Natural killer cell (primary cell): ENCODE results near the gene SCAF11. TPM values are rescaled to one million over a fixed set of nuclear protein-coding genes. Genes with fewer than 3 reads are reported as not detected.

ENCODE experiments used
- ATAC-seq, 3 donors: fragments of 150-1000 bp in 2 of 3; fragments of 200-7000 bp in 1 of 3; cut with Tn5 transposase; 1 replicate in 1 of 3; 2 replicates in 2 of 3; pipeline ENCODE4 v1.10.0; 2021; ENCODE audit warnings: mild to moderate bottlenecking in 2 of 3, moderate library complexity in 2 of 3
- DNase-seq, 2 donors: peaks; one replicate each; pipeline versions ENCODE4 v3.0.0 to v3.0.0-alpha.2; 2013 to 2021; ENCODE audit warnings: mixed read lengths in 1 of 2
- H3K27ac ChIP-seq: one replicate; pipeline ENCODE4 v1.5.1; 2013; ENCODE audit warnings: mild to moderate bottlenecking, low read length
- H3K27me3 ChIP-seq: one replicate; pipeline ENCODE4 v1.6.1; 2013; ENCODE audit warnings: low read length; ENCODE audit not compliant: control insufficient read depth, insufficient read depth
- H3K36me3 ChIP-seq: one replicate; pipeline ENCODE4 v1.6.1; 2013; ENCODE audit warnings: low read length; ENCODE audit not compliant: control insufficient read depth, insufficient read depth
- H3K4me1 ChIP-seq: one replicate; pipeline ENCODE4 v1.6.1; 2013; ENCODE audit warnings: low read length; ENCODE audit not compliant: control insufficient read depth, insufficient read depth
- H3K4me3 ChIP-seq: one replicate; pipeline ENCODE4 v1.5.1; 2013; ENCODE audit warnings: low read length
- H3K9me3 ChIP-seq: one replicate; pipeline ENCODE4 v1.6.1; 2013; ENCODE audit warnings: low read length; ENCODE audit not compliant: control insufficient read depth, insufficient read depth
- H3K27ac Mint-ChIP-seq, 2 donors: one replicate each; pipeline ENCODE4 v1.8.0; 2022; ENCODE audit warnings: mild to moderate bottlenecking in 2 of 2, mixed read lengths in 2 of 2, moderate library complexity in 1 of 2
- H3K27me3 Mint-ChIP-seq, 2 donors: one replicate each; pipeline ENCODE4 v1.8.0; 2022; ENCODE audit warnings: low read depth in 2 of 2, mixed read lengths in 2 of 2
- H3K36me3 Mint-ChIP-seq: one replicate; pipeline ENCODE4 v1.8.0; 2022; ENCODE audit warnings: mixed read lengths
- H3K4me1 Mint-ChIP-seq, 2 donors: one replicate each; pipeline ENCODE4 v1.8.0; 2022; ENCODE audit warnings: mixed read lengths in 2 of 2
- H3K4me3 Mint-ChIP-seq: one replicate; pipeline ENCODE4 v1.8.0; 2022; ENCODE audit warnings: mild to moderate bottlenecking, moderate library complexity, mixed read lengths
- H3K9me3 Mint-ChIP-seq, 2 donors: one replicate each; pipeline ENCODE4 v1.8.0; 2022; ENCODE audit warnings: mixed read lengths in 2 of 2
- WGBS: methylation state at CpG from one replicate; pipeline ENCODE4 v1.1.7; 2013; ENCODE audit warnings: missing lambda C conversion rate; ENCODE audit not compliant: insufficient coverage; 5-methylcytosine and 5-hydroxymethylcytosine counted together
- intact Hi-C: fragments of 100-400 bp; cut with micrococcal nuclease; formaldehyde crosslinking; loops from one replicate; pipeline ENCODE4 v1.14.2; 2022
- total RNA-seq, 4 donors: library from RNA; stranded (reverse); fragments of 120-200 nt in 1 of 4; gene quantifications; one replicate each; pipeline versions ENCODE4 v1.2.3 to v1.2.4, GENCODE V29; 2013 to 2022
- TF ChIP-seq, protein P1 (sequence below): fragments of 200-600 bp; IDR thresholded peaks from one replicate; pipeline ENCODE4 v1.8.0; 2022; ENCODE audit warnings: antibody characterized with exemption

Gene SCAF11
- total RNA-seq, 3 donors from 2014 or later (not counting 1 experiment from before 2014, with no cell fraction given): 208 to 232 (median 220) TPM

GRCh38 chr12:45912774-45913173, 77.6 kb downstream of the SCAF11 start:
- WGBS: 97% methylated on average over 2 of the region's 3 CpGs
- Mint-ChIP-seq H3K27me3 (no peaks in the 10 kb centered on the region), H3K4me3 (no peak overlapping the region), H3K36me3 (no peaks in the 10 kb centered on the region), H3K4me1 (peaks cover 6 to 7% of the 10 kb centered on the region in 2 donors), H3K9me3 (no peaks in the 10 kb centered on the region), H3K27ac (no peak overlapping the region)
- no peaks in the 10 kb centered on the region for H3K9me3 ChIP-seq
- no peak for ATAC-seq
- H3K27ac ChIP-seq: no peak overlapping the region
- no peak overlapping the region for H3K4me3 ChIP-seq
- DNase-seq: no peak
- intact Hi-C loops: no loop called here
- no peaks in the 10 kb centered on the region for H3K27me3 ChIP-seq
- TF ChIP-seq, protein P1, sequence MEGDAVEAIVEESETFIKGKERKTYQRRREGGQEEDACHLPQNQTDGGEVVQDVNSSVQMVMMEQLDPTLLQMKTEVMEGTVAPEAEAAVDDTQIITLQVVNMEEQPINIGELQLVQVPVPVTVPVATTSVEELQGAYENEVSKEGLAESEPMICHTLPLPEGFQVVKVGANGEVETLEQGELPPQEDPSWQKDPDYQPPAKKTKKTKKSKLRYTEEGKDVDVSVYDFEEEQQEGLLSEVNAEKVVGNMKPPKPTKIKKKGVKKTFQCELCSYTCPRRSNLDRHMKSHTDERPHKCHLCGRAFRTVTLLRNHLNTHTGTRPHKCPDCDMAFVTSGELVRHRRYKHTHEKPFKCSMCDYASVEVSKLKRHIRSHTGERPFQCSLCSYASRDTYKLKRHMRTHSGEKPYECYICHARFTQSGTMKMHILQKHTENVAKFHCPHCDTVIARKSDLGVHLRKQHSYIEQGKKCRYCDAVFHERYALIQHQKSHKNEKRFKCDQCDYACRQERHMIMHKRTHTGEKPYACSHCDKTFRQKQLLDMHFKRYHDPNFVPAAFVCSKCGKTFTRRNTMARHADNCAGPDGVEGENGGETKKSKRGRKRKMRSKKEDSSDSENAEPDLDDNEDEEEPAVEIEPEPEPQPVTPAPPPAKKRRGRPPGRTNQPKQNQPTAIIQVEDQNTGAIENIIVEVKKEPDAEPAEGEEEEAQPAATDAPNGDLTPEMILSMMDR: no peak
- no peaks in the 10 kb centered on the region for H3K4me1 ChIP-seq
- H3K36me3 ChIP-seq: peaks cover 7% of the 10 kb centered on the region

DNA sequence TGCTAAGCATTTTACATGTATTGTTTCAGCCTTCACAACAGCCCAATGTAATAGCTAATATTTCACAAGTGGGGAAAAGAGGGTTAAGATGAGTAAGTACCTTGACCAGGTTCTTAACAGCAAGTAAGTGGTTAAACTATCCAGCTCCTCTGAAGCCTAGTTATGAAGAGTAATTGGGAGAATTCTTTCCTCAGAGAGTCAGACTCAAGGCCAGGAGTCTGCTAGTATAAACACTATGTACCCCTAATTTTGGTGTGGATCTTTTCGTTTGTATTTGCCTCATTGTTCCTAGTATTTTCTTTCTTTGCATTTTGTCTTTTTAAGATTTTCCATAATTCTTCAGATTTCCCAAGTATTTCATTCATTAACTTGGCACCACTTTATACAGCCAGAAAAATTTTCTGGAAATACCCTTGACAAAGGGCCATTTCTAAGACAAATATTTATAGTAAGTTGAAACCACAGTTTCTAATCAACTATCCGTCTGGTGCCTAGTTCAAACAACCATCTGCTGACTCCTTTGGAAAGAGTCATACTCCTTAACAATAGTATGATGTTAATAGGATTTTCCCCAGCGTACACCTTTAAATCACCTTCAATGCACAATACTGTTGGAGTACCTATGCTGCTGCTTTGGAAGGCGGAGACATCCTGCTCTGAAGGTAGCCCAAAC, 81.2 kb downstream of the SCAF11 start:
- WGBS: 100% methylated on average over 3 of the region's 4 CpGs
- no peak overlapping the region for H3K4me3 Mint-ChIP-seq
- intact Hi-C loops: no loop called here
- no peaks in the 10 kb centered on the region for H3K4me1 ChIP-seq
- no peak overlapping the region for H3K4me3 ChIP-seq
- H3K27me3 ChIP-seq: no peaks in the 10 kb centered on the region
- H3K4me1 Mint-ChIP-seq: peaks cover 0 to 6% of the 10 kb centered on the region in 2 donors
- H3K27ac Mint-ChIP-seq: no peak overlapping the region
- no peak for ATAC-seq
- H3K36me3 Mint-ChIP-seq: no peaks in the 10 kb centered on the region
- H3K9me3 Mint-ChIP-seq: no peaks in the 10 kb centered on the region
- no peak overlapping the region for H3K27ac ChIP-seq
- H3K9me3 ChIP-seq: no peaks in the 10 kb centered on the region
- no peak for DNase-seq
- no peaks in the 10 kb centered on the region for H3K27me3 Mint-ChIP-seq
- H3K36me3 ChIP-seq: peaks cover 16% of the 10 kb centered on the region
- TF ChIP-seq, protein P1: no peak

GRCh38 chr12:45907955-45908354, 82.4 kb downstream of the SCAF11 start:
- Histone ChIP-seq H3K27ac (no peak overlapping the region), H3K27me3 (no peaks in the 10 kb centered on the region), H3K4me3 (no peak overlapping the region), H3K4me1 (no peaks in the 10 kb centered on the region), H3K9me3 (no peaks in the 10 kb centered on the region), H3K36me3 (peaks cover 19% of the 10 kb centered on the region)
- H3K27ac Mint-ChIP-seq: no peak overlapping the region
- H3K27me3 Mint-ChIP-seq: no peaks in the 10 kb centered on the region
- TF ChIP-seq, protein P1: no peak
- H3K4me3 Mint-ChIP-seq: no peak overlapping the region
- no peaks in the 10 kb centered on the region for H3K9me3 Mint-ChIP-seq
- intact Hi-C loops: no loop called here
- DNase-seq (no peak), ATAC-seq (no peak)
- peaks cover 0 to 6% of the 10 kb centered on the region in 2 donors for H3K4me1 Mint-ChIP-seq
- no peaks in the 10 kb centered on the region for H3K36me3 Mint-ChIP-seq
- WGBS: 53% methylated on average over 3 of the region's 4 CpGs

DNA sequence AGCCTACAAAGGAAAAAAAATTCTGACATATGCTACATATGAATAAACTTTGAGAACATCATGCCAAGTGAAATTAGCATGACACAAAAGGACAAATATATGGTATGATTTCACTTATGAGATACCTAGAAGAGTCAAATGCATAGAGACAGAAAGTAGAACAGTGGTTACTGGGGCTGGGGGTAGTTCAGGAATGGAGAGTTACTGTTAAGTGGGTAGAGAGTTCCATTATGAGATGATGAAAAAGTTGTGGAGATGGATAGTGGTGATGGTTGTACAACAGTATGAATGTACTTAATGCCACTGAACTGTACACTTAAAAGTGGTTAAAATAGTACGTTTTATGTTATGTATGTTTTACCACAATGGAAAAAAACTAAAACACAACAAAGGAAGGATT, 92.3 kb downstream of the SCAF11 start:
- no peaks in the 10 kb centered on the region for H3K36me3 Mint-ChIP-seq

More for the DNA sequence above, 92.3 kb downstream of the SCAF11 start:
- no peaks in the 10 kb centered on the region for H3K27me3 ChIP-seq
- no peak overlapping the region for H3K4me3 ChIP-seq
- H3K9me3 Mint-ChIP-seq: no peaks in the 10 kb centered on the region
- intact Hi-C loops: no loop called here
- no peak overlapping the region for H3K27ac Mint-ChIP-seq
- whole genome bisulfite sequencing: no CpG with 5 or more reads among the region's 1 CpG
- no peak overlapping the region for H3K27ac ChIP-seq
- no peaks in the 10 kb centered on the region for H3K27me3 Mint-ChIP-seq
- TF ChIP-seq, protein P1: no peak
- no peak for ATAC-seq
- H3K4me1 ChIP-seq: peaks cover 7% of the 10 kb centered on the region
- peaks cover 22 to 27% of the 10 kb centered on the region in 2 donors for H3K4me1 Mint-ChIP-seq
- no peak overlapping the region for H3K4me3 Mint-ChIP-seq
- H3K9me3 ChIP-seq: no peaks in the 10 kb centered on the region
- peaks cover 36% of the 10 kb centered on the region for H3K36me3 ChIP-seq
- DNase-seq: no peak
